Ovary (tissue), 9 donors: Measurements from ENCODE around the gene SEC61A2. TPM values are rescaled to one million over a fixed set of nuclear protein-coding genes. Genes with fewer than 3 reads are reported as not detected.

Source experiments
- DNase-seq, 5 donors: peaks; one replicate each; pipeline ENCODE4 v3.0.0-alpha.2; 2019 to 2020
- H3K27ac ChIP-seq, 2 donors: fragments of 200-600 bp; one replicate each; pipeline versions ENCODE4 v1.5.1 to v1.8.0; 2019 to 2022
- H3K27me3 ChIP-seq: fragments of 200-600 bp; one replicate; pipeline ENCODE4 v1.8.0; 2022
- H3K36me3 ChIP-seq: fragments of 200-600 bp; sonication (generic); one replicate; pipeline ENCODE4 v1.5.1; 2019
- H3K4me1 ChIP-seq: one replicate; pipeline ENCODE4 v1.8.1; 2013; ENCODE audit warnings: mild to moderate bottlenecking, moderate library complexity; ENCODE audit not compliant: insufficient read depth
- H3K4me3 ChIP-seq: fragments of 200-600 bp; sonication (generic); one replicate; pipeline ENCODE4 v1.5.1; 2017
- H3K9me3 ChIP-seq, 2 donors: fragments of 200-600 bp in 1 of 2; sonication (generic) in 1 of 2; one replicate each; pipeline versions ENCODE4 v1.5.1 to v1.8.1; 2013 to 2019; ENCODE audit warnings: mild to moderate bottlenecking in 1 of 2, moderate library complexity in 1 of 2
- EP300 ChIP-seq: sonication (generic); formaldehyde crosslinking; IDR thresholded peaks from one replicate; pipeline ENCODE4 v1.6.1; 2017; ENCODE audit warnings: antibody characterized with exemption
- POLR2A ChIP-seq: fragments of 450-650 bp; IDR thresholded peaks from one replicate; pipeline ENCODE4 v1.6.1; 2017; ENCODE audit warnings: antibody characterized with exemption, mild to moderate bottlenecking, moderate library complexity
- WGBS, 3 donors: extraction: QIAGEN DNeasy Blood & Tissue Kit in 1 of 3; methylation state at CpG; one replicate each; pipeline versions ENCODE4 v1.1.5 to v1.1.7; 2013 to 2017; 5-methylcytosine and 5-hydroxymethylcytosine counted together
- intact Hi-C, 4 donors: fragments of 100-400 bp; cut with DNase I; formaldehyde crosslinking; loops; one replicate each; pipeline versions ENCODE4 v1.11.0 to v1.15.1; 2022 to 2023
- polyA plus RNA-seq, 2 donors: library from polyadenylated mRNA; stranded (reverse); fragments of 200-250 nt in 1 of 2; fragments of 350-450 nt in 1 of 2; fragmentation: Illumina TruSeq in 1 of 2; extraction: RNeasy Lipid Tissue Mini Kit (QIAGEN cat#74804) in 1 of 2; gene quantifications; one replicate each; pipeline ENCODE4 v1.2.3, GENCODE V29; 2013 to 2014
- total RNA-seq, 7 donors: library from RNA; depleted of rRNA in 2 of 7; stranded (reverse); fragments of >200 nt in 2 of 7; fragmentation: NEBNext Ultra II Directional in 3 of 7; extraction: Animal tissue kit (Norgen Biotek cat#: 25700) in 3 of 7; gene quantifications; one replicate each; pipeline versions ENCODE4 v1.1.0 to v1.2.4, GENCODE V29; 2016 to 2023
- TF ChIP-seq, protein P1 (sequence below), 3 donors: fragments of 450-650 bp in 2 of 3; fragments of 200-600 bp in 1 of 3; IDR thresholded peaks; one replicate each; pipeline versions ENCODE4 v1.5.1 to v1.8.0; 2016 to 2022; ENCODE audit warnings: antibody characterized with exemption in 3 of 3, mild to moderate bottlenecking in 1 of 3
- donor health status: DM: no; HTN: no; CAD: no; lungs with moderate emphysema.
- donor health status: DM: no; HTN: no; CAD: no.
- donor health status: Bipolar disorder and iron deficiency.
- donor health status: DM: yes; HTN: yes; CAD: no.
- donor health status: DM: no; HTN: no; CAD: no.
- donor health status: DM: yes; HTN: yes; CAD: no.

The SEC61A2 gene
- total and polyA plus RNA-seq, 9 donors = 7.4 to 13.4 (median 9.5) TPM

DNA sequence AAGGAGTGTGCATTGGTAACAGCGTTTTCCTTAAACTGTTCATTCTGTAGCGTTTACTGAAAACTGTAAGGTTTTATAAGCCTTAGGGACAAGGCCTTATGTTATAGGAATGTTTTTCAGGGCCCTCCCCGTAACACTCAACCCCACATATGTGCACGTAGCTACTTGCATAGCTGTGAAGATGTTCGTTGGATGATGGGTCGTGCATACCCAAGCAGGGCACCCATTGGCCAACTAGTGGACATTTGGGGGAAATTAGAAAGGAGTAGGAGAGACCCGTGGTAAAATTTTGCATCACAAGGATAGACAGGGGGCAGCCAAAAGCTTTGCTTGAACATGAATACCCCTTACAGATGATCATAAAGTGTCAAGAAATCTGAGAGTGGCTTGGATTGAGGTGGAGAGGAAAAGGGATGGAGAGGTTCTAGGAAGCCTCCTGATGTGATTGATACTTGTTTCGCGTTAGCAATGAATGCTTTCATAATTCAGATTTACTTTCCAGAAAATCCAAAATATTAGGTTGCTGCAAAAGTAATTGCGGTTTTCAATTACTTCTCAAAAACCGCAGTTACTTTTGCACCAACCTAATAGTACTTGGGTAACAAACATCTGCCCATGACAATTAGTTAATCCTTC lies 878 bp downstream of the SEC61A2 start:
- TF ChIP-seq, protein P1, sequence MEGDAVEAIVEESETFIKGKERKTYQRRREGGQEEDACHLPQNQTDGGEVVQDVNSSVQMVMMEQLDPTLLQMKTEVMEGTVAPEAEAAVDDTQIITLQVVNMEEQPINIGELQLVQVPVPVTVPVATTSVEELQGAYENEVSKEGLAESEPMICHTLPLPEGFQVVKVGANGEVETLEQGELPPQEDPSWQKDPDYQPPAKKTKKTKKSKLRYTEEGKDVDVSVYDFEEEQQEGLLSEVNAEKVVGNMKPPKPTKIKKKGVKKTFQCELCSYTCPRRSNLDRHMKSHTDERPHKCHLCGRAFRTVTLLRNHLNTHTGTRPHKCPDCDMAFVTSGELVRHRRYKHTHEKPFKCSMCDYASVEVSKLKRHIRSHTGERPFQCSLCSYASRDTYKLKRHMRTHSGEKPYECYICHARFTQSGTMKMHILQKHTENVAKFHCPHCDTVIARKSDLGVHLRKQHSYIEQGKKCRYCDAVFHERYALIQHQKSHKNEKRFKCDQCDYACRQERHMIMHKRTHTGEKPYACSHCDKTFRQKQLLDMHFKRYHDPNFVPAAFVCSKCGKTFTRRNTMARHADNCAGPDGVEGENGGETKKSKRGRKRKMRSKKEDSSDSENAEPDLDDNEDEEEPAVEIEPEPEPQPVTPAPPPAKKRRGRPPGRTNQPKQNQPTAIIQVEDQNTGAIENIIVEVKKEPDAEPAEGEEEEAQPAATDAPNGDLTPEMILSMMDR (IDR thresholded peaks at IDR 0.05) = peak in 1 of 3 donors; percentile 13
- TF ChIP-seq EP300 (no peak), POLR2A (no peak)
- DNase-seq = peak in 1 of 5 donors; percentile 13
- WGBS, 3 donors = 28 to 30% (median 28%) methylated on average over 11 of the region's 11 CpGs

DNA sequence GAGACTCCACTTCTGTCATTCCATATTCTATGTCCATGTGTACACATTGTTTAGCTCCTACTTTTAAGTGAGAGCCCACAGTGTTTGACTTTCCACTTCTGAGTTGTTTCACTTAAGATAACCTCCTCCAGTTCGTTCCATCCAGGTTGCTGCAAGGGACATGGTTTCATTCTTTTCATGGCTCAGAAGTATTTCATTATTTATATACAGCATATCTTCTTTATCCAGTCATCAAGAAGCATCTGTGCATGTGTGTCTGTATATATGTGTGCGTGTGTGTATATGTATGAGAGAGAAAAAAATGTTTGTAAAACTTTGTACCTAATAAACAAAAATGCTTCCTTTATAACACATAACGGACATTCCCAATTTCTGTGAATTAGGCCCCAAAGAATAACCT lies 6.2 kb downstream of the SEC61A2 start:
- Histone ChIP-seq H3K4me1 (no peaks in the 10 kb centered on the region), H3K36me3 (no peaks in the 10 kb centered on the region), H3K27me3 (no peaks in the 10 kb centered on the region), H3K4me3 (no peak overlapping the region), H3K27ac (no peak overlapping the region), H3K9me3 (no peaks in the 10 kb centered on the region)
- DNase-seq = no peak
- TF ChIP-seq POLR2A = no peak
- TF ChIP-seq, protein P1 (IDR thresholded peaks at IDR 0.05) = no peak
- TF ChIP-seq EP300 = no peak
- WGBS, 3 donors = 80 to 84% (median 83%) methylated on average over 3 of the region's 3 CpGs
- intact Hi-C loops = no loop called here

More for the DNA sequence above, 878 bp downstream of the SEC61A2 start:
- Histone ChIP-seq H3K27me3 (no peaks in the 10 kb centered on the region), H3K4me3 (peak overlapping the region; percentile 65), H3K4me1 (no peaks in the 10 kb centered on the region), H3K9me3 (no peaks in the 10 kb centered on the region), H3K36me3 (no peaks in the 10 kb centered on the region), H3K27ac (no peak overlapping the region)
- intact Hi-C loops = no loop called here

DNA sequence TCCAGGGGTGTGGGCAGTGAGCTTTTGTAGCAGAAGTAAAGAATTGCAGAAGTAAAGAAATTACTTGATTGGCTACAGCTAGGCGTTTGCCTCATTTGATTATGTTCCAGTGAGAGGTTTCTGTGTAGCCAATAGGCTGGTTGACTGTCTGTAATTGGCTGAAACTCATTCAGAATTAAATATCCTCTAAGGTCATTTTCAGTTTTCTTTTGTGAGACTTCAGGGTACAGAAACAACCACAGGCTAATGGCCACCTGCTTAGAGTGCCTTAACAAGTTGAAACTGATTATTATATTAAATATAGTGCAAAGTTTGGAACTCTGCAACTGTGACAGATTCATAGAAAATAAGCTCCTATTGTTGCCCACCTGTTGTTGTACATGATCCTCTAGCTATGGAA lies 10.6 kb downstream of the SEC61A2 start:
- Histone ChIP-seq H3K4me1 (no peaks in the 10 kb centered on the region), H3K27ac (no peak overlapping the region), H3K36me3 (no peaks in the 10 kb centered on the region), H3K9me3 (no peaks in the 10 kb centered on the region), H3K27me3 (no peaks in the 10 kb centered on the region), H3K4me3 (no peak overlapping the region)
- intact Hi-C loops = no loop called here
- no peak for DNase-seq
- no peak for TF ChIP-seq POLR2A
- TF ChIP-seq, protein P1 (IDR thresholded peaks at IDR 0.05) = no peak
- TF ChIP-seq EP300 = no peak
- 44 to 92% (median 91%) methylated on average over 1 of the region's 1 CpG for WGBS, 3 donors

DNA sequence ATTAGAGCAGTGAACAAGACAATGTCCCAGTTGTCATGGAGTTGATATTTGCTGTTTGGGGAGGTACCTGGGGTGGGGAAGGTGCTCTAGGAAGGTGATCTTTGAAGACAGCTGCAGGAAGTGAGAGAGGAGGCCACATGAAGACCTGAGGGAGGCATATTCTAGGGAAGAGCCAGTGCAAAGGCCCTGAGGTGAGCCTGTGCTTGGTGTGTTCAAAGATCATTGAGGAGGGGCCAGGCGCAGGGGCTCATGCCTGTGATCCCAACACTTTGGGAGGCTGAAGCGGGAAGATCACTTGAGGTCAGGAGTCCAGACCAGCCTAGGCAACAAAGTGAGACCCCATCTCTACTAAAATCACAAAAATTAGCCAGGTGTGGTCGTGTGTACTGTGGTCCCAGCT lies 15.1 kb downstream of the SEC61A2 start:
- Histone ChIP-seq H3K36me3 (no peaks in the 10 kb centered on the region), H3K27ac (no peak overlapping the region), H3K27me3 (no peaks in the 10 kb centered on the region), H3K9me3 (no peaks in the 10 kb centered on the region), H3K4me1 (no peaks in the 10 kb centered on the region), H3K4me3 (no peak overlapping the region)
- intact Hi-C loops = no loop called here
- WGBS, 3 donors = 90 to 96% (median 91%) methylated on average over 3 of the region's 3 CpGs
- no peak for TF ChIP-seq POLR2A
- no peak for TF ChIP-seq EP300
- TF ChIP-seq, protein P1 (IDR thresholded peaks at IDR 0.05) = no peak
- DNase-seq = no peak
